Epithelial cell of esophagus (primary cell): ENCODE results near the gene N4BP2L1.

Experiments
- DNase-seq: peaks from one replicate; pipeline ENCODE4 v3.0.0; 2010; ENCODE audit warnings: low read depth
- H3K4me3 ChIP-seq: 2 replicates; pipeline ENCODE4 v1.5.1; 2011; ENCODE audit warnings: mild to moderate bottlenecking, low read length, control low read depth
- CTCF ChIP-seq: IDR thresholded peaks from 2 replicates; pipeline ENCODE4 v1.5.1; 2011; ENCODE audit warnings: low read depth, mild to moderate bottlenecking, low read length, control low read depth, inconsistent platforms; ENCODE audit not compliant: insufficient read depth; ENCODE audit errors: missing control alignments

N4BP2L1 gene

GRCh38 chr13:32426990-32427851 is 709 bp downstream of the N4BP2L1 start:
- peak; percentile 11 for DNase-seq
- no peak for TF ChIP-seq CTCF
- peak overlapping the region; percentile 48 for H3K4me3 ChIP-seq

- H3K4me3 ChIP-seq, result peak overlapping the region; percentile 48
- DNase-seq, result no peak
- TF ChIP-seq CTCF, result no peak
These were observed 1.5 kb downstream of the N4BP2L1 start for GRCh38 chr13:32426191-32426989.

- no peak for TF ChIP-seq CTCF
- H3K4me3 ChIP-seq, result no peak overlapping the region
- DNase-seq, result no peak
These were observed 2.8 kb downstream of the N4BP2L1 start for GRCh38 chr13:32425158-32425557.

GRCh38 chr13:32423592-32423991 is 4.3 kb downstream of the N4BP2L1 start:
- H3K4me3 ChIP-seq, result no peak overlapping the region
- no peak for TF ChIP-seq CTCF
- no peak for DNase-seq

GRCh38 chr13:32419862-32420261 is 8.1 kb downstream of the N4BP2L1 start:
- no peak for TF ChIP-seq CTCF
- no peak overlapping the region for H3K4me3 ChIP-seq
- no peak for DNase-seq

- TF ChIP-seq CTCF, result no peak
- DNase-seq, result no peak
- H3K4me3 ChIP-seq, result no peak overlapping the region
These were observed 9.9 kb downstream of the N4BP2L1 start for GRCh38 chr13:32417995-32418394.
